ENCODE data around the gene DCLK3.

The DCLK3 gene

DNA sequence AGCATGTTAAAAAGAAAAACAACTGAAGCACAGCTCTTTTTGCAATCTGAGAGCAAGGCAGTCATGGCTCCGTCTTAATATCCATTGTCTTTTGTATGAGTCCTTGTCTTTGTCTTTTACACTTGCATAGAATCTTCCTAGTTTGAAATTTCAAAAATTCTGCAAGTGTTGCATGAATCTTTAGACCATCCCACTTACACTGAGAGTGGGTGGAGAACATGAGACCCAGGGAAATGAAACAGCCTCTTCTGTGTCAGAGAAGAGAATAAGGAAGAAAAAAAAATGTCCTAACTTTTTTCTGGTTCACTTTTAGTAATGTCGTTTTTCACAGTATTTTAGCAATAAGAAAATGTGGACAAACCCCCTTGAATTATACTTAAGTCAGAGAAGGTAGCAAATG, 12.1 kb upstream of the DCLK3 start:
- Histone ChIP-seq H3K4me1 (ENCODE audit: insufficient read depth, low read length, severe bottlenecking) (no peaks in the 10 kb centered on the region), H3K9ac (ENCODE audit: low read length) (no peak overlapping the region), H2AFZ (ENCODE audit: low read length) (no peak overlapping the region), H3K36me3 (ENCODE audit: insufficient read depth, low read length) (no peaks in the 10 kb centered on the region), H3K27ac (ENCODE audit: low read depth, low read length, poor library complexity, severe bottlenecking) (no peak overlapping the region), H3K4me2 (ENCODE audit: low read length) (no peak overlapping the region), H3K9me3 (ENCODE audit: low read length) (no peaks in the 10 kb centered on the region), H3K27me3 (ENCODE audit: insufficient read depth, low read length) (no peaks in the 10 kb centered on the region), H3K9me2 (ENCODE audit: low read depth, low read length) (no peaks in the 10 kb centered on the region), H4K20me1 (ENCODE audit: insufficient read depth, low read length) (no peaks in the 10 kb centered on the region), H3K4me3 (ENCODE audit: low read depth, low read length, poor library complexity, severe bottlenecking) (no peak overlapping the region), H3K79me2 (ENCODE audit: insufficient read depth, low read length) (no peaks in the 10 kb centered on the region), H3F3A (ENCODE audit: insufficient read depth, low read length) (no peaks in the 10 kb centered on the region)
- no peak for TF ChIP-seq EZH2 (IDR thresholded peaks at IDR 0.05; ENCODE audit: borderline replicate concordance, low read length)
- TF ChIP-seq, protein P1, sequence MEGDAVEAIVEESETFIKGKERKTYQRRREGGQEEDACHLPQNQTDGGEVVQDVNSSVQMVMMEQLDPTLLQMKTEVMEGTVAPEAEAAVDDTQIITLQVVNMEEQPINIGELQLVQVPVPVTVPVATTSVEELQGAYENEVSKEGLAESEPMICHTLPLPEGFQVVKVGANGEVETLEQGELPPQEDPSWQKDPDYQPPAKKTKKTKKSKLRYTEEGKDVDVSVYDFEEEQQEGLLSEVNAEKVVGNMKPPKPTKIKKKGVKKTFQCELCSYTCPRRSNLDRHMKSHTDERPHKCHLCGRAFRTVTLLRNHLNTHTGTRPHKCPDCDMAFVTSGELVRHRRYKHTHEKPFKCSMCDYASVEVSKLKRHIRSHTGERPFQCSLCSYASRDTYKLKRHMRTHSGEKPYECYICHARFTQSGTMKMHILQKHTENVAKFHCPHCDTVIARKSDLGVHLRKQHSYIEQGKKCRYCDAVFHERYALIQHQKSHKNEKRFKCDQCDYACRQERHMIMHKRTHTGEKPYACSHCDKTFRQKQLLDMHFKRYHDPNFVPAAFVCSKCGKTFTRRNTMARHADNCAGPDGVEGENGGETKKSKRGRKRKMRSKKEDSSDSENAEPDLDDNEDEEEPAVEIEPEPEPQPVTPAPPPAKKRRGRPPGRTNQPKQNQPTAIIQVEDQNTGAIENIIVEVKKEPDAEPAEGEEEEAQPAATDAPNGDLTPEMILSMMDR (IDR thresholded peaks at IDR 0.05; ENCODE audit: low read length), result no peak

DNA sequence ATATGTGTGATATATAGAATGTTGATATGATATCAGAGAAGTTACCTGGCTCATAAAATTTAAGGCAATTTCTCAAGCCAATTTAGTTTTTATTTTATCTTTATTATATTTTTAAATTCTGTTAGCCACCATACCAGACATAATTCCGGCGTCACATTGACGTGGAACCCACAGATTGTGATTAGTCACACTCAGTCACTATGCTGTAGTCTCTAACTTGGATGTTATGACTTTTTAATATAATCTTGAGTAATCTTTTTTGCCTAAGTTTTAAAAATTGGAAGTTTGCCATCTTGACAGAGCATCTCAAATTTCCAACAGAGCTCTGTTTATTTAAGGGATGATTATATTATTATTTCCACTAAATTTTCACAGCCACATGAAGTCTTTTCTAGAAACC, 9.7 kb upstream of the DCLK3 start:
- Histone ChIP-seq H3F3A (ENCODE audit: insufficient read depth, low read length) (no peaks in the 10 kb centered on the region), H3K27ac (ENCODE audit: low read depth, low read length, poor library complexity, severe bottlenecking) (no peak overlapping the region), H2AFZ (ENCODE audit: low read length) (no peak overlapping the region), H3K36me3 (ENCODE audit: insufficient read depth, low read length) (no peaks in the 10 kb centered on the region), H3K4me3 (ENCODE audit: low read depth, low read length, poor library complexity, severe bottlenecking) (no peak overlapping the region), H3K9ac (ENCODE audit: low read length) (no peak overlapping the region), H3K27me3 (ENCODE audit: insufficient read depth, low read length) (no peaks in the 10 kb centered on the region), H4K20me1 (ENCODE audit: insufficient read depth, low read length) (no peaks in the 10 kb centered on the region), H3K4me1 (ENCODE audit: insufficient read depth, low read length, severe bottlenecking) (no peaks in the 10 kb centered on the region), H3K4me2 (ENCODE audit: low read length) (no peak overlapping the region), H3K79me2 (ENCODE audit: insufficient read depth, low read length) (no peaks in the 10 kb centered on the region), H3K9me2 (ENCODE audit: low read depth, low read length) (no peaks in the 10 kb centered on the region), H3K9me3 (ENCODE audit: low read length) (no peaks in the 10 kb centered on the region)
- TF ChIP-seq, protein P1 (IDR thresholded peaks at IDR 0.05; ENCODE audit: low read length), result no peak
- no peak for TF ChIP-seq EZH2 (IDR thresholded peaks at IDR 0.05; ENCODE audit: borderline replicate concordance, low read length)

DNA sequence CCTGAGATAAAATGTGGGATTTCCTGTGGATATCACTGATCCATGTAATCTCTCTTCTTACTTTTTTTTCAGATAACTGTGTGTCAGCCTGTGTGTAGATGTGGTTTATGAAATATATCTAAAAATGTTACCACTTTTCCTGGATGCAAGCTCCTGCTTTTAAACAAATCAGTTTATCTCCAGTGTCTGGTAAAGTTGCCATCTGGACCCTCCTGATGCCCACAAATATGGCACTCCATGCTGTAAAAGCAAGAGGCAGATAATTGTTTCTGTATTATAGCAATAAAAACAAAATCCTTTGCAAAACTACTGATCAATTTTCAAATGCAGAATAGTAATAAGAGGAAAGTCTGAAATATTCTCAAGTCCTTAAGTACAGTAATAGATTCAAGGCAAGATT, 7.6 kb upstream of the DCLK3 start:
- Histone ChIP-seq H3K9me3 (ENCODE audit: low read length) (no peaks in the 10 kb centered on the region), H4K20me1 (ENCODE audit: insufficient read depth, low read length) (no peaks in the 10 kb centered on the region), H3K79me2 (ENCODE audit: insufficient read depth, low read length) (no peaks in the 10 kb centered on the region), H3K4me3 (ENCODE audit: low read depth, low read length, poor library complexity, severe bottlenecking) (no peak overlapping the region), H3K27me3 (ENCODE audit: insufficient read depth, low read length) (no peaks in the 10 kb centered on the region), H3K4me2 (ENCODE audit: low read length) (no peak overlapping the region), H3K9me2 (ENCODE audit: low read depth, low read length) (no peaks in the 10 kb centered on the region), H3K27ac (ENCODE audit: low read depth, low read length, poor library complexity, severe bottlenecking) (no peak overlapping the region), H3K4me1 (ENCODE audit: insufficient read depth, low read length, severe bottlenecking) (no peaks in the 10 kb centered on the region), H2AFZ (ENCODE audit: low read length) (no peak overlapping the region), H3K36me3 (ENCODE audit: insufficient read depth, low read length) (no peaks in the 10 kb centered on the region), H3K9ac (ENCODE audit: low read length) (no peak overlapping the region), H3F3A (ENCODE audit: insufficient read depth, low read length) (no peaks in the 10 kb centered on the region)
- TF ChIP-seq EZH2 (IDR thresholded peaks at IDR 0.05; ENCODE audit: borderline replicate concordance, low read length), result no peak
- TF ChIP-seq, protein P1 (IDR thresholded peaks at IDR 0.05; ENCODE audit: low read length), result no peak

Measured in OCI-LY1 (cell line).